ENCODE data around the gene HIGD1C. TPM values are rescaled to one million over a fixed set of nuclear protein-coding genes. Genes with fewer than 3 reads are reported as not detected.
"Not testable (repeated sequence)": the region's sequence is repeated elsewhere in the genome, so short reads cannot be mapped to it uniquely, and the experiment has no call there.

The HIGD1C gene
- total RNA-seq, 1 donor from 2014 or later, result not detected

- DNase-seq; ATAC-seq; intact Hi-C loops (cut with micrococcal nuclease): not testable (repeated sequence)
Measured at GRCh38 chr12:50930477-50930876, 21.9 kb upstream of the HIGD1C start.

- DNase-seq (no peak), ATAC-seq (no peak)
- intact Hi-C loops (cut with micrococcal nuclease), result no loop called here
Measured at GRCh38 chr12:50932787-50933280, 19.5 kb upstream of the HIGD1C start.

DNA sequence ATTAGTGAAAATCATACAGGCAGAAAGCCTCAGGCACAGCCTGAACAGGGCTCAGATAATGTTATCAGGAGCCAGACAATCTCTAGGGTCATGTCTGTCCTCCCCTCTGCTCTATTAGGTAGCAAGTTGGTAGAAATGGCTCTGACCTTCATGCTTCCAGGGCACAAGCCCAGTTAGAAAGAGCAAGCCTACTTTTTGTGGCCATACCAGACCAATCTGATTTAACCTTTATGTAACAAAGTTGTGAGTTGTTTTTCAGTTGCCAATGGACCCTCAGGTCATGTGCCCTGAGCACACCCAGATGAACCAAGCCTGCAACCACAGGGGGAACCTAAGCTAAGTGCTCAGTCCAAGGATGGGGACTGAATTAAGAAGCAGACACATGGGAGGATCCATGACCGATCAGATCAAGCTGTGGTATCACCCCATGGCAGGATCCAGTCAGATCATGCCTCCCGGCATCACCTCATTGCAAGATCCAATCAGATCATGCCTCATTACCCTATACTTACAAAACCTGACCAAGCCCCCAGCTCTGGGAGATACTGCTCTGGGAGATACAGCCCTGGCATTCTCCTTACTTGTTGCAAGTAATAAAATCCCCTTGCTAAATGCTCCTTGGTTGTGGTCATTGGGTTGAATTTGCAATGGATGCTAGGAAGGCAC is 18.8 kb upstream of the HIGD1C start:
- intact Hi-C loops (cut with micrococcal nuclease), result no loop called here
- DNase-seq, result no peak
- ATAC-seq, result peak; percentile 18

DNA sequence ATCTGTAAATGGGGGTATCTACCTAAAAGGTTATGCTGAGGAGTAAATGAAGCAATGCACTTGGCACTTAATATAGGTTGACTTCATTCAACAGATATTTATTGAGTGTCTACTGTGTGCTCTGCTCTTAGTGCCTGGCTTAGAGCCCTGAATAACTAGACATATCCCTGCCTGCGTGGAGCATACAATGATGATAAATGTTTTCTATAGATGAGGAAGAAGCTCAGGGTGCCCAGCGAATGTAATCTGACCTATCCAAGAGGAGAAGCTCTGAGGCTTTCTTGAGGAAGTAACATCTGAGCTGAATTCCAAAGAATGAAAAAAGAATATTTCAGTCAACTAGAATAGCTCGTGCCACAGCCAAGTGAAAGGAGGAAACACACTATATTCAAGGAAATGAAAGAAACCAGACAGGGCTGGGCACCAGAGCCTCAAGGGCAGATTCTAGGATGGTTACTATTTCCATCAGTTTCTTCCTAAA is 17.9 kb upstream of the HIGD1C start:
- ATAC-seq, result peak; percentile 58
- intact Hi-C loops (cut with micrococcal nuclease), result no loop called here
- no peak for DNase-seq

- intact Hi-C loops (cut with micrococcal nuclease), result no loop called here
- DNase-seq (no peak), ATAC-seq (peak; percentile 64)
Measured at GRCh38 chr12:50934981-50935807, 17.1 kb upstream of the HIGD1C start.

GRCh38 chr12:50936821-50937530 is 15.4 kb upstream of the HIGD1C start:
- no peak for ATAC-seq
- intact Hi-C loops (cut with micrococcal nuclease), result no loop called here
- no peak for DNase-seq

- no peak for ATAC-seq
- DNase-seq, result no peak
- intact Hi-C loops (cut with micrococcal nuclease), result no loop called here
Measured at GRCh38 chr12:50937653-50938052, 14.7 kb upstream of the HIGD1C start.

DNA sequence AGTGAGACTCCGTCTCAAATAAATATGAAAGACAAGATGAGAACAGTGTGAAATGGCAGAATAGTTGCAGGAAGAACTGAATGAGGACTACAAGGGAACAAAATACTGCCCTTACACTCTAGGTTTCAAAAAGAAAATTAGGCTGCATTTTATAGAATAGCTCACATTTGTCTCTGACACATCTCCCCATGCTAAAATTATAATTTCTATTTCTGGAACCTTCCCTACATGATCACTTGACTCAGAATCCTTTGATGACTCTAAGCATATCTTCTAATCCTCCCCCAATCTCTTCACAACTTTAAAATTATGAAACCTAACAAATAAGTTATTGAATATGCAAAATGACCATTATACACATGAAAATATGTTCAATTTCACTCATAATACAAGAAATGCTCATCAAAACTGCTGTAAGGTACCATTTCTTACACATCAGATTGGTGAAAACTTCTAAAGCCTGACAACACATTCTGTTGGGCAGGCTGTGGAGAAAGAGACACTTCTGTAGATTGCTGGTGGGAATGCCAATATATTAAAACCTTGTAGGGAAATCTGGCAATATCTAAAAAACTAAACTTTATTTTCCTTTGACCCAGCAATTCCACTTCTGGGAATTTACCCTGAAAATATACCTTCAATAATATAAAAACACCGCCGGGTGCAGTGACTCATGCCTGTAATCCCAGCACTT is 4.3 kb upstream of the HIGD1C start:
- intact Hi-C loops (cut with micrococcal nuclease), result no loop called here
- ATAC-seq (no peak), DNase-seq (no peak)

DNA sequence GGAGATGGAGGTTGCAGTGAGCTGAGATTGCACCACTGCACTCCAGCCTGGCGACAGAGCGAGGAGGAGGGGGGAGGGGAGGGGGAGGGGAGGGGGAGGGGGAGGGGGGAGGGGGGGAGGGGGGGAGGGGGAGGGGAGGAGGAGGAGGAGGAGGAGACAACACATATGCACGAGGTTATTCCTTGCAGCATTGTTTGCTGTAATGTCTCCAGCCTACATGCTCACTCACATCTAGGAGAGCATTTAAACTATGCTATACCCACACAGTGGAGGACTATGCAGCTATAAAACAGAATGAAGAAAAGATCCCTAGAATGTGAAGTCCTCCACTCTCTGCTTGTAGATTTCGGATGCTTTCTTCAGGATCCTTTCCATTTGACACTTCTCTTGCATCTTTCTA is 3.5 kb upstream of the HIGD1C start:
- intact Hi-C loops (cut with micrococcal nuclease), result no loop called here
- ATAC-seq, result no peak
- no peak for DNase-seq

DNA sequence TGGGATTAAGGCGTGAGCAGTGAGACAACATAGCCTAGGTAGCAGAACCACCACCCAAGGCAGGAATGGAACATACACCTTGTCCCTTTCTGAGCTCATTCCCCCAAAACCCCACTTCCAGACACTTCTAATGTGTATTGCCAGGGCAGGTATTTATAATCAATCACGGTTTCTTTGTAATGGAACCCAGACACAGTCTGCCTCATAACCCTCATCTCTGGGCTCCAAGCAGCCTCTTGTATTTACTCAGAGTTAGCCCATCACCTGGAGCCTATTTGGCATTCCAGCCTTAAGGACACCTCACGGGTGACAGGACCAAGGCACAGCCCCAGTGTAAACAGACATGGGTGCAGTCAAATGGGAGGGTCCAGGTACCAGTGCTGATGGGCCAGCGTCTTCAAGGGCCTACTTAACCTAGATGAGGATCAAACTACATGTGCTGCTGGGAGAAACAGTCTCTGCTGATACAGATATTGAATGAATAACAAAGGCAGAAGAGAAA is 2.5 kb upstream of the HIGD1C start:
- ATAC-seq (no peak), DNase-seq (no peak)
- intact Hi-C loops (cut with micrococcal nuclease), result no loop called here

- intact Hi-C loops (cut with micrococcal nuclease), result no loop called here
- DNase-seq (no peak), ATAC-seq (no peak)
Measured at GRCh38 chr12:50951112-50951511, 1.2 kb upstream of the HIGD1C start.

- intact Hi-C loops (cut with micrococcal nuclease), result no loop called here
- ATAC-seq (no peak), DNase-seq (no peak)
Measured at GRCh38 chr12:50953047-50953446, 703 bp downstream of the HIGD1C start.

- intact Hi-C loops (cut with micrococcal nuclease); ATAC-seq; DNase-seq: not testable (repeated sequence)
Measured at GRCh38 chr12:50954789-50955188, 2.4 kb downstream of the HIGD1C start.

- DNase-seq (no peak), ATAC-seq (no peak)
- intact Hi-C loops (cut with micrococcal nuclease), result no loop called here
Measured at GRCh38 chr12:50955288-50955687, 2.9 kb downstream of the HIGD1C start.

DNA sequence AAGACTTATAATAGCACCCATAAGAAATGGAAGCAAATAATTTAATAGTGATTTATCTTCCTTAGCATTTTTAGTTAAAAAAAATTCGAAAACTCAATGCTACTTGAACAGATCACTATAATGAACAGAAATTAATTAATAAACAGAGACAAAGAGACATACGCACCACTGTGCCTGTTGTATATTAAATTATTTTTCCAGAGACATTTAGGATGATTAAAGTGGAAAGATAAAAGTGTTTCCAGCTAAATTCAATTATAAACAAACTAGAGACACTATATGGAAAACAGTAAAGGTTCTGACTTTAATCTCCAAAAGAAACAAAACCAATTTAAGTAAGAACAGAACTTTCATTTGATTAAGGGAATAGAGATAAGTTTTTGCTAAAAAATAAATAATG is 3.4 kb downstream of the HIGD1C start:
- no peak for ATAC-seq
- intact Hi-C loops (cut with micrococcal nuclease), result no loop called here
- DNase-seq, result no peak

- DNase-seq, result no peak
- ATAC-seq, result no peak
- intact Hi-C loops (cut with micrococcal nuclease), result no loop called here
Measured at GRCh38 chr12:50960130-50960529, 7.8 kb downstream of the HIGD1C start.

DNA sequence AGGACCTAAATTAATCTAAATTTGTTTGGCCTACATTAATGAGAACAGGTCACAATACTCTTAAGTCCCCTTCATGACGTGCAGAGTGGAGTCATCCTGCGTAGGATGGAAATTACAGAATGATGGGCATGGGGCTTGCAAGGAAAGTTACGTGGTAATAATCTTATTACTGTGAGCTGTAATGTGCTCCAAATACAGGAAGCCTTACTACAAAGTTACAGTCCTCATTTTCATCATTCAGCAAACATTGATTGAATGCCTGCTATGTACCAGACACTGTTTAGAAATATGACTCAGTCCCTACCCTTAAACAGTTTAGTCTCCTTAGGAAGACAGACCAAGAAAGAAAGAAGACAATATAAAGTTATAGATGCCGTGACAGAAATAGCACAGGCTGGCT is 9.4 kb downstream of the HIGD1C start:
- ATAC-seq (no peak), DNase-seq (no peak)
- intact Hi-C loops (cut with micrococcal nuclease), result no loop called here

- intact Hi-C loops (cut with micrococcal nuclease), result no loop called here
- ATAC-seq (no peak), DNase-seq (no peak)
Measured at GRCh38 chr12:50964432-50964831, 12.1 kb downstream of the HIGD1C start.

DNA sequence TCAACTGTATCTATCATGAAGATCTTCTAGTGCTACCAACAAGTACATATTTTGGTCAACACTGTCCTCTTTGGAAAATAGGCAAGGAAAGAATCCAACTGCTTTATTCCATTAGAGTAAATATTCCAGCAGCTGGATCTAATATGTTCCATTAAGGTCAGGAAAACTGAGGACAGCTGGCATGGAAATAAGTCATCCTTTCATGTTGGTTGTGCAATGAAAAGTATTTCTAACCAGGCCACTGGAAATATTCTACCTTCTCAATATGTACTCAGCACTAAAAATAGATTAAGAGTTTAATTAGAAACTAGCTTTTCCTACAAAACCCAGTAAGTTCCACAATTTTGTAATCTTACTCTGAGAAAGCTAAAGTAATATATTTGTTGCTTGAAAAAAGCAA is 19.6 kb downstream of the HIGD1C start:
- intact Hi-C loops (cut with micrococcal nuclease), result no loop called here
- DNase-seq, result no peak
- no peak for ATAC-seq
